GM23338 (cell line): ENCODE results near the gene GAL3ST2.

Experiments used
- CREB1 ChIP-seq: fragments of 250-450 bp; sonication (Bioruptor Pico); IDR thresholded peaks from 2 replicates; pipeline ENCODE4 v1.5.0; 2020; ENCODE audit warnings: low read depth, mild to moderate bottlenecking, moderate library complexity
- EZH2 ChIP-seq: fragments of 200-600 bp; sonication (generic); IDR thresholded peaks from one replicate; pipeline ENCODE4 v1.8.0; 2017; ENCODE audit warnings: antibody characterized with exemption, mild to moderate bottlenecking, low read depth; ENCODE audit not compliant: unreplicated experiment
- EZH2phosphoT487 ChIP-seq: fragments of 200-600 bp; sonication (generic); IDR thresholded peaks from one replicate; pipeline ENCODE4 v1.8.1; 2018; ENCODE audit warnings: antibody characterized with exemption; ENCODE audit not compliant: unreplicated experiment
- JUNB ChIP-seq: IDR thresholded peaks from one replicate; pipeline ENCODE4 v1.6.1; 2016; ENCODE audit warnings: antibody characterized with exemption; ENCODE audit not compliant: unreplicated experiment
- NANOG ChIP-seq: IDR thresholded peaks from 2 replicates; pipeline ENCODE4 v1.6.1; 2016; ENCODE audit warnings: antibody characterized with exemption, borderline replicate concordance
- POLR2AphosphoS5 ChIP-seq: IDR thresholded peaks from 2 replicates; pipeline ENCODE4 v1.6.1; 2016; ENCODE audit warnings: antibody characterized with exemption, low read depth
- ZNF114 ChIP-seq: fragments of 250-450 bp; sonication (Bioruptor Pico); IDR thresholded peaks from 2 replicates; pipeline ENCODE4 v1.5.0; 2020; ENCODE audit warnings: mild to moderate bottlenecking, moderate library complexity
- TF ChIP-seq, protein P1 (sequence below), 2 experiments: fragments of 200-600 bp in 1 of 2; sonication (generic) in 1 of 2; conservative IDR thresholded peaks; 2 replicates each; pipeline versions ENCODE4 v1.5.1 to v1.6.1; 2016 to 2017; ENCODE audit warnings: antibody characterized with exemption in 2 of 2, low read depth in 2 of 2, mild to moderate bottlenecking in 2 of 2, moderate library complexity in 1 of 2
- TF ChIP-seq, protein P2 (sequence below): IDR thresholded peaks from 2 replicates; pipeline ENCODE4 v1.6.1; 2016; ENCODE audit warnings: antibody characterized with exemption
- TF ChIP-seq, protein P3 (sequence below): IDR thresholded peaks from one replicate; pipeline ENCODE4 v1.6.1; 2018; ENCODE audit warnings: antibody characterized with exemption; ENCODE audit not compliant: unreplicated experiment

DNA sequence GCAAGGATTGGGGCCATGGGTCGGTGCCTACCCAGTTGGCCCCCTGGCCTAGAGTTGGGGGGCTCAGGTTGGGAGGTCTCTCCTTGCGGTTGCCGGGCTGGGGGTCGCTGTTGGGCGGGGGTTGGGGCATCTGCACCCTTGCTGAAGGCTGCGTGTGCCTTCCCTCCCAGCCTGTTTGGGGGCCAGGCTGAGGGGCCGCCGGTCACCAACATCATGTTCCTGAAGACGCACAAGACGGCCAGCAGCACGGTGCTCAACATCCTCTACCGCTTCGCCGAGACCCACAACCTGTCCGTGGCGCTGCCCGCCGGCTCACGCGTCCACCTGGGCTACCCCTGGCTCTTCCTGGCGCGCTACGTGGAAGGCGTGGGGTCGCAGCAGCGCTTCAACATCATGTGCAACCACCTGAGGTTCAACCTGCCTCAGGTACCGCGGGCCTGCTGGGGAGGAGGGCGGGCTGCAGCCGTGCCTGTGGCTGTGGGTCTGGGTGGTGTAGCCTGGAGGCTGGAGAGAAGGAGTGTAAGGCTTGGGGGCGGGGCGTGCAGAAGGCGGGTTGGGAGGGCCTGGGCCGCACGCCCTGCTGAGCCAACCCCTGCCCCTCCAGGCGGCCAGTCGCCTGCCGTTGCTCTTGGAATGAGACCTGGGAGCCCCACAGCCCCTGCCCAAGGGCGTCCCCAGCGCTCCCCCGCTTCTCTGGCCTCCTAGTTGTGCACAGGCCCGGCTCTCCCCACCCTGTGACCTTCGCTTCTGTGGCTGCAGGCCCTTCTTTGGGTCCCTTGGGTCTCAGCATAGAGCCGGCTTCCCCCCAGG, 25.2 kb downstream of the GAL3ST2 start:
- TF ChIP-seq, protein P1, sequence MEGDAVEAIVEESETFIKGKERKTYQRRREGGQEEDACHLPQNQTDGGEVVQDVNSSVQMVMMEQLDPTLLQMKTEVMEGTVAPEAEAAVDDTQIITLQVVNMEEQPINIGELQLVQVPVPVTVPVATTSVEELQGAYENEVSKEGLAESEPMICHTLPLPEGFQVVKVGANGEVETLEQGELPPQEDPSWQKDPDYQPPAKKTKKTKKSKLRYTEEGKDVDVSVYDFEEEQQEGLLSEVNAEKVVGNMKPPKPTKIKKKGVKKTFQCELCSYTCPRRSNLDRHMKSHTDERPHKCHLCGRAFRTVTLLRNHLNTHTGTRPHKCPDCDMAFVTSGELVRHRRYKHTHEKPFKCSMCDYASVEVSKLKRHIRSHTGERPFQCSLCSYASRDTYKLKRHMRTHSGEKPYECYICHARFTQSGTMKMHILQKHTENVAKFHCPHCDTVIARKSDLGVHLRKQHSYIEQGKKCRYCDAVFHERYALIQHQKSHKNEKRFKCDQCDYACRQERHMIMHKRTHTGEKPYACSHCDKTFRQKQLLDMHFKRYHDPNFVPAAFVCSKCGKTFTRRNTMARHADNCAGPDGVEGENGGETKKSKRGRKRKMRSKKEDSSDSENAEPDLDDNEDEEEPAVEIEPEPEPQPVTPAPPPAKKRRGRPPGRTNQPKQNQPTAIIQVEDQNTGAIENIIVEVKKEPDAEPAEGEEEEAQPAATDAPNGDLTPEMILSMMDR (conservative IDR thresholded peaks at IDR 0.05; ENCODE audit: low read depth in 2 of 2): no peak
- TF ChIP-seq JUNB (no peak), EZH2 (no peak), CREB1 (CRISPR knock-in tag) (no peak), POLR2AphosphoS5 (no peak), ZNF114 (CRISPR knock-in tag) (no peak), EZH2phosphoT487 (no peak), NANOG (no peak)
- TF ChIP-seq, protein P2, sequence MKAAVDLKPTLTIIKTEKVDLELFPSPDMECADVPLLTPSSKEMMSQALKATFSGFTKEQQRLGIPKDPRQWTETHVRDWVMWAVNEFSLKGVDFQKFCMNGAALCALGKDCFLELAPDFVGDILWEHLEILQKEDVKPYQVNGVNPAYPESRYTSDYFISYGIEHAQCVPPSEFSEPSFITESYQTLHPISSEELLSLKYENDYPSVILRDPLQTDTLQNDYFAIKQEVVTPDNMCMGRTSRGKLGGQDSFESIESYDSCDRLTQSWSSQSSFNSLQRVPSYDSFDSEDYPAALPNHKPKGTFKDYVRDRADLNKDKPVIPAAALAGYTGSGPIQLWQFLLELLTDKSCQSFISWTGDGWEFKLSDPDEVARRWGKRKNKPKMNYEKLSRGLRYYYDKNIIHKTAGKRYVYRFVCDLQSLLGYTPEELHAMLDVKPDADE: no peak
- TF ChIP-seq, protein P3, sequence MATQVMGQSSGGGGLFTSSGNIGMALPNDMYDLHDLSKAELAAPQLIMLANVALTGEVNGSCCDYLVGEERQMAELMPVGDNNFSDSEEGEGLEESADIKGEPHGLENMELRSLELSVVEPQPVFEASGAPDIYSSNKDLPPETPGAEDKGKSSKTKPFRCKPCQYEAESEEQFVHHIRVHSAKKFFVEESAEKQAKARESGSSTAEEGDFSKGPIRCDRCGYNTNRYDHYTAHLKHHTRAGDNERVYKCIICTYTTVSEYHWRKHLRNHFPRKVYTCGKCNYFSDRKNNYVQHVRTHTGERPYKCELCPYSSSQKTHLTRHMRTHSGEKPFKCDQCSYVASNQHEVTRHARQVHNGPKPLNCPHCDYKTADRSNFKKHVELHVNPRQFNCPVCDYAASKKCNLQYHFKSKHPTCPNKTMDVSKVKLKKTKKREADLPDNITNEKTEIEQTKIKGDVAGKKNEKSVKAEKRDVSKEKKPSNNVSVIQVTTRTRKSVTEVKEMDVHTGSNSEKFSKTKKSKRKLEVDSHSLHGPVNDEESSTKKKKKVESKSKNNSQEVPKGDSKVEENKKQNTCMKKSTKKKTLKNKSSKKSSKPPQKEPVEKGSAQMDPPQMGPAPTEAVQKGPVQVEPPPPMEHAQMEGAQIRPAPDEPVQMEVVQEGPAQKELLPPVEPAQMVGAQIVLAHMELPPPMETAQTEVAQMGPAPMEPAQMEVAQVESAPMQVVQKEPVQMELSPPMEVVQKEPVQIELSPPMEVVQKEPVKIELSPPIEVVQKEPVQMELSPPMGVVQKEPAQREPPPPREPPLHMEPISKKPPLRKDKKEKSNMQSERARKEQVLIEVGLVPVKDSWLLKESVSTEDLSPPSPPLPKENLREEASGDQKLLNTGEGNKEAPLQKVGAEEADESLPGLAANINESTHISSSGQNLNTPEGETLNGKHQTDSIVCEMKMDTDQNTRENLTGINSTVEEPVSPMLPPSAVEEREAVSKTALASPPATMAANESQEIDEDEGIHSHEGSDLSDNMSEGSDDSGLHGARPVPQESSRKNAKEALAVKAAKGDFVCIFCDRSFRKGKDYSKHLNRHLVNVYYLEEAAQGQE: no peak
